Naive thymus-derived CD4-positive, alpha-beta T cell (primary cell): Measurements from ENCODE around the gene BCL7A. TPM values are rescaled to one million over a fixed set of nuclear protein-coding genes. Genes with fewer than 3 reads are reported as not detected.
A peak's percentile ranks its signal among the peaks of the same experiment; 100 is the strongest.
"Not testable (repeated sequence)": the region's sequence is repeated elsewhere in the genome, so short reads cannot be mapped to it uniquely, and the experiment has no call there.

Experiments
- ATAC-seq: fragments of 150-1000 bp; cut with Tn5 transposase; 2 replicates; pipeline ENCODE4 v1.10.0; 2021; ENCODE audit warnings: mild to moderate bottlenecking, moderate library complexity
- CTCF ChIA-PET: fragments of 350-600 bp; sonication (Branson Sonifier 250); formaldehyde crosslinking; loops from one replicate; lab custom pipeline; 2021; ENCODE audit warnings: antibody characterized with exemption; lab: Charles Lee
- POLR2A ChIA-PET: fragments of 350-600 bp; sonication (Branson Sonifier 250); formaldehyde crosslinking; loops from one replicate; lab custom pipeline; 2021; ENCODE audit warnings: antibody characterized with exemption, inconsistent platforms; lab: Charles Lee
- DNase-seq, 9 donors: peaks; one replicate each; pipeline versions ENCODE4 v3.0.0 to v3.0.0-alpha.2; 2020 to 2022; ENCODE audit warnings: mixed read lengths in 1 of 9
- H3K27ac ChIP-seq: one replicate; pipeline ENCODE4 v1.7.0; 2013; ENCODE audit warnings: mild to moderate bottlenecking, low read depth, low read length, moderate library complexity
- H3K27me3 ChIP-seq, 2 donors: one replicate each; pipeline ENCODE4 v1.7.0; 2013; ENCODE audit warnings: low read length in 2 of 2, mild to moderate bottlenecking in 2 of 2, moderate library complexity in 2 of 2; ENCODE audit not compliant: control insufficient read depth in 2 of 2, insufficient read depth in 2 of 2
- H3K36me3 ChIP-seq, 3 experiments: 1 replicate in 2 of 3; 2 replicates in 1 of 3; pipeline ENCODE4 v1.7.0; 2013; ENCODE audit warnings: low read length in 3 of 3, mild to moderate bottlenecking in 3 of 3, moderate library complexity in 1 of 3; ENCODE audit not compliant: insufficient read depth in 3 of 3, control insufficient read depth in 2 of 3
- H3K4me1 ChIP-seq, 2 donors: one replicate each; pipeline ENCODE4 v1.7.0; 2013; ENCODE audit warnings: low read length in 2 of 2, mild to moderate bottlenecking in 2 of 2, moderate library complexity in 1 of 2; ENCODE audit not compliant: control insufficient read depth in 2 of 2, insufficient read depth in 2 of 2
- H3K4me3 ChIP-seq: 2 replicates; pipeline ENCODE4 v1.7.0; 2013; ENCODE audit warnings: mild to moderate bottlenecking, low read length
- H3K9me3 ChIP-seq, 3 experiments: 1 replicate in 2 of 3; 2 replicates in 1 of 3; pipeline ENCODE4 v1.7.0; 2013; ENCODE audit warnings: low read length in 3 of 3; ENCODE audit not compliant: control insufficient read depth in 2 of 3
- H3K27ac Mint-ChIP-seq, 9 donors: one replicate each; pipeline ENCODE4 v1.8.0; 2020 to 2022; ENCODE audit warnings: mixed read lengths in 9 of 9, mild to moderate bottlenecking in 8 of 9, moderate library complexity in 5 of 9, inconsistent platforms in 2 of 9
- H3K27me3 Mint-ChIP-seq, 5 donors: one replicate each; pipeline ENCODE4 v1.8.0; 2021 to 2022; ENCODE audit warnings: mixed read lengths in 5 of 5, mild to moderate bottlenecking in 1 of 5
- H3K36me3 Mint-ChIP-seq, 5 donors: one replicate each; pipeline ENCODE4 v1.8.0; 2020 to 2022; ENCODE audit warnings: mixed read lengths in 5 of 5, mild to moderate bottlenecking in 3 of 5, inconsistent platforms in 1 of 5
- H3K4me1 Mint-ChIP-seq, 7 donors: one replicate each; pipeline ENCODE4 v1.8.0; 2020 to 2022; ENCODE audit warnings: mixed read lengths in 7 of 7, mild to moderate bottlenecking in 3 of 7, inconsistent platforms in 1 of 7
- H3K4me3 Mint-ChIP-seq, 10 donors: one replicate each; pipeline ENCODE4 v1.8.0; 2020 to 2022; ENCODE audit warnings: mild to moderate bottlenecking in 10 of 10, mixed read lengths in 10 of 10, moderate library complexity in 6 of 10, inconsistent platforms in 2 of 10
- H3K9me3 Mint-ChIP-seq, 11 donors: one replicate each; pipeline ENCODE4 v1.8.0; 2020 to 2022; ENCODE audit warnings: mixed read lengths in 11 of 11, mild to moderate bottlenecking in 4 of 11, inconsistent platforms in 1 of 11, moderate library complexity in 1 of 11
- intact Hi-C, 2 donors: fragments of 100-400 bp; cut with micrococcal nuclease; formaldehyde crosslinking; loops; one replicate each; pipeline ENCODE4 v1.15.1; 2023
- polyA plus RNA-seq, 2 donors: library from polyadenylated mRNA; unstranded; fragments of 300-500 nt; fragmentation: Illumina TruSeq; gene quantifications; one replicate each; pipeline ENCODE4 v1.2.3, GENCODE V29; 2021
- total RNA-seq, 6 experiments: library from RNA in 5 of 6; stranded (reverse) in 5 of 6; gene quantifications; 1 replicate in 5 of 6; 2 replicates in 1 of 6; pipeline ENCODE4 v1.2.3 and lab custom pipeline; 2021 to 2026

The BCL7A gene
- total and polyA plus RNA-seq, 7 experiments from 2014 or later: 4.0 to 11.9 (median 5.4) TPM

GRCh38 chr12:122099280-122099749 is 77.6 kb downstream of the BCL7A start:
- ChIA-PET POLR2A (interaction anchor here (0.6 to 9.7 kb wide), 5 partner anchors 8 to 36 kb away, joined by 3 to 150 read pairs (median 6); partner anchors contain the start of gene MLXIP), CTCF (interaction anchor here (2.6 to 5.5 kb wide), 2 partner anchors 11 to 18 kb away, joined by 11 to 30 read pairs; no protein-coding TSS in a partner anchor)
- DNase-seq (no peak), ATAC-seq (peak; percentile 39)
- intact Hi-C loops: loop anchor here (1.0 kb wide), 3 partner anchors 8 to 21 kb away; partner anchors contain the start of gene MLXIP (in 1 of the 2)
- Mint-ChIP-seq H3K36me3 (peaks cover 0 to 8% (median 0%) of the 10 kb centered on the region in 5 donors), H3K4me1 (peaks cover 52 to 81% (median 72%) of the 10 kb centered on the region in 7 donors), H3K27me3 (no peaks in the 10 kb centered on the region), H3K27ac (peak overlapping the region in 7 of 9 donors; percentile 81 to 98 (median 94)), H3K9me3 (no peaks in the 10 kb centered on the region), H3K4me3 (peak overlapping the region; percentile 70 to 91 (median 77))
- Histone ChIP-seq H3K27ac (peak overlapping the region; percentile 62), H3K27me3 (no peaks in the 10 kb centered on the region), H3K9me3 (no peaks in the 10 kb centered on the region), H3K4me1 (peaks cover 25 to 66% of the 10 kb centered on the region in 2 donors), H3K4me3 (peak overlapping the region; percentile 41), H3K36me3 (no peaks in the 10 kb centered on the region)

GRCh38 chr12:122099856-122100255 is 78.2 kb downstream of the BCL7A start:
- peaks cover 0 to 10% (median 0%) of the 10 kb centered on the region in 5 donors for H3K36me3 Mint-ChIP-seq
- intact Hi-C loops: loop anchor here (1.0 to 5.0 kb wide), 4 partner anchors 9 to 33 kb away; partner anchors contain the start of gene MLXIP (in 1 of the 2)
- H3K4me3 ChIP-seq: peak overlapping the region; percentile 41

GRCh38 chr12:122100568-122100967 is 78.9 kb downstream of the BCL7A start:
- Mint-ChIP-seq H3K36me3 (peaks cover 0 to 11% (median 0%) of the 10 kb centered on the region in 5 donors), H3K4me1 (peaks cover 62 to 94% (median 83%) of the 10 kb centered on the region in 7 donors), H3K9me3 (no peaks in the 10 kb centered on the region), H3K27ac (peak overlapping the region in 6 of 9 donors; percentile 81 to 98 (median 94)), H3K4me3 (peak overlapping the region; percentile 10 to 82 (median 76)), H3K27me3 (no peaks in the 10 kb centered on the region)
- no peak for DNase-seq
- no peak overlapping the region for H3K4me3 ChIP-seq
- ATAC-seq: no peak
- H3K27ac ChIP-seq: peak overlapping the region; percentile 62
- H3K27me3 ChIP-seq: no peaks in the 10 kb centered on the region
- POLR2A ChIA-PET: interaction anchor here (0.5 to 9.7 kb wide), 5 partner anchors 9 to 43 kb away, joined by 3 to 150 read pairs (median 8); partner anchors contain the start of gene MLXIP
- no peaks in the 10 kb centered on the region for H3K36me3 ChIP-seq
- peaks cover 25 to 63% of the 10 kb centered on the region in 2 donors for H3K4me1 ChIP-seq
- CTCF ChIA-PET: interaction anchor here (0.7 to 5.5 kb wide), 4 partner anchors 10 to 973 kb away, joined by 3 to 30 read pairs (median 3); no protein-coding TSS in a partner anchor
- intact Hi-C loops: loop anchor here in 1 of 2 donors (5.0 kb wide), 1 partner anchor 33 kb away; no protein-coding TSS in a partner anchor
- no peaks in the 10 kb centered on the region for H3K9me3 ChIP-seq

More at GRCh38 chr12:122099856-122100255, 78.2 kb downstream of the BCL7A start:
- no peaks in the 10 kb centered on the region for H3K9me3 ChIP-seq
- peaks cover 25 to 64% of the 10 kb centered on the region in 2 donors for H3K4me1 ChIP-seq
- H3K27me3 Mint-ChIP-seq: no peaks in the 10 kb centered on the region
- CTCF ChIA-PET: interaction anchor here (0.6 to 5.5 kb wide), 4 partner anchors 9 to 237 kb away, joined by 3 to 30 read pairs (median 7); no protein-coding TSS in a partner anchor
- H3K27me3 ChIP-seq: no peaks in the 10 kb centered on the region
- H3K9me3 Mint-ChIP-seq: no peaks in the 10 kb centered on the region
- no peaks in the 10 kb centered on the region for H3K36me3 ChIP-seq
- H3K4me1 Mint-ChIP-seq: peaks cover 57 to 87% (median 76%) of the 10 kb centered on the region in 7 donors
- peak overlapping the region; percentile 62 for H3K27ac ChIP-seq
- ATAC-seq (peak; percentile 69), DNase-seq (peak in 7 of 9 donors; percentile 23 to 59 (median 53))
- H3K4me3 Mint-ChIP-seq: peak overlapping the region; percentile 70 to 91 (median 77)
- H3K27ac Mint-ChIP-seq: peak overlapping the region in 7 of 9 donors; percentile 81 to 98 (median 94)
- POLR2A ChIA-PET: interaction anchor here (0.5 to 9.7 kb wide), 6 partner anchors 10 to 158 kb away, joined by 3 to 150 read pairs (median 7); partner anchors contain the start of gene MLXIP

DNA sequence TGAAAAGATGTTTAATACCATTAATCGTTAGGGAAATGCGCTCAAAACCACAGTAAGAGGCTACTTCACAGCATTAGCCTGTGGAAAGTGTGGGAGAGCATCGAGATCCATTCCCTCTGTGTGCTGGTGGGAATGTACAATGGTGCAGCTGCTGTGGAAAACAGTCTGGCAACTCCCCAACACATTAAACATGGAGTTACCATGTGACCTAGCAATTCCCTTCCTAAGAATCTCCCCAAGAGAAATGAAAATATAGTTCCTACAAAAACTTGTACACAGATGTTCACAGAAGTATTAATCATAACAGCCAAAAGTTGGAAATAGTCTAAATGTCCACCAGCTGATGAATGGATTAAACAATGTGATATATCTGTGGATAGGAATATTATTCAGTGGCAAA is 80.6 kb downstream of the BCL7A start:
- intact Hi-C loops: loop anchor here in 1 of 2 donors (5.0 kb wide), 1 partner anchor 35 kb away; no protein-coding TSS in a partner anchor
- DNase-seq (no peak), ATAC-seq (no peak)
- POLR2A ChIA-PET: interaction anchor here (1.0 to 9.7 kb wide), 3 partner anchors 14 to 303 kb away, joined by 4 to 150 read pairs (median 95); partner anchors contain the start of gene MLXIP
- CTCF ChIA-PET: interaction anchor here (0.6 to 5.5 kb wide), 2 partner anchors 21 to 47 kb away, joined by 3 to 30 read pairs; no protein-coding TSS in a partner anchor
- no peaks in the 10 kb centered on the region for H3K9me3 ChIP-seq
- peaks cover 66 to 97% (median 85%) of the 10 kb centered on the region in 7 donors for H3K4me1 Mint-ChIP-seq
- no peaks in the 10 kb centered on the region for H3K27me3 Mint-ChIP-seq
- H3K27ac ChIP-seq: peak overlapping the region; percentile 44
- H3K9me3 Mint-ChIP-seq: no peaks in the 10 kb centered on the region
- peak overlapping the region in 6 of 9 donors; percentile 55 to 96 (median 88) for H3K27ac Mint-ChIP-seq
- H3K27me3 ChIP-seq: no peaks in the 10 kb centered on the region
- H3K4me3 Mint-ChIP-seq: peak overlapping the region in 8 of 10 donors; percentile 3 to 76 (median 53)
- H3K36me3 ChIP-seq: no peaks in the 10 kb centered on the region
- peaks cover 0 to 15% (median 0%) of the 10 kb centered on the region in 5 donors for H3K36me3 Mint-ChIP-seq
- no peak overlapping the region for H3K4me3 ChIP-seq
- peaks cover 25 to 70% of the 10 kb centered on the region in 2 donors for H3K4me1 ChIP-seq

- H3K4me1 Mint-ChIP-seq: peaks cover 65 to 95% (median 84%) of the 10 kb centered on the region in 7 donors
- ATAC-seq (peak; percentile 41), DNase-seq (peak in 1 of 9 donors; percentile 21)
- peak overlapping the region; percentile 24 to 93 (median 85) for H3K27ac Mint-ChIP-seq
- peak overlapping the region; percentile 30 for H3K27ac ChIP-seq
- H3K9me3 ChIP-seq: no peaks in the 10 kb centered on the region
- H3K27me3 Mint-ChIP-seq: no peaks in the 10 kb centered on the region
- CTCF ChIA-PET: interaction anchor here (1.2 to 2.1 kb wide), 2 partner anchors 8 to 26 kb away, joined by 3 to 5 read pairs; partner anchors contain the start of gene MLXIP
- H3K36me3 Mint-ChIP-seq: peaks cover 0 to 18% (median 0%) of the 10 kb centered on the region in 5 donors
- POLR2A ChIA-PET: interaction anchor here (0.6 to 5.4 kb wide), 4 partner anchors 9 to 265 kb away, joined by 3 to 55 read pairs (median 6); partner anchors contain the start of gene MLXIP
- no peaks in the 10 kb centered on the region for H3K36me3 ChIP-seq
- H3K27me3 ChIP-seq: no peaks in the 10 kb centered on the region
- no peak overlapping the region for H3K4me3 ChIP-seq
- intact Hi-C loops: loop anchor here in 1 of 2 donors (1.0 to 5.0 kb wide), 3 partner anchors 18 to 38 kb away; partner anchors contain the start of gene MLXIP
- H3K4me3 Mint-ChIP-seq: peak overlapping the region; percentile 68 to 94 (median 84)
- peaks cover 26 to 60% of the 10 kb centered on the region in 2 donors for H3K4me1 ChIP-seq
- no peaks in the 10 kb centered on the region for H3K9me3 Mint-ChIP-seq
Observed at GRCh38 chr12:122104844-122105243, 83.2 kb downstream of the BCL7A start.

DNA sequence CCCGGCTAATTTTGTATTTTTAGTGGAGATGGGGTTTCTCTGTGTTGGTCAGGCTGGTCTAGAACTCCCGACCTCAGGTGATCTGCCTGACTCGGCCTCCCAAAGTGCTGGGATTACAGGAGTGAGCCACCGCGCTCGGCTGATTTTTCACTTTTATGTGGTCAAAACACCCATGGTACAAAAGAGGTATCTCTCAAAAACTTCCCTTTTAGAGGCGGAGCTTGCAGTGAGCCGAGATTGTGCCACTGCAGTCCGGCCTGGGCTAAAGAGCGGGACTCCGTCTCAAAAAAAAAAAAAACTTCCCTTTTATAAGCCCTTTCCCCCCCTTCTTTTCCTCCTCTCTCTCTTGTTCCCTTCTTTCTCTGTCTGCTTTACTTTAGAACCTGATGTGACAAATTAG is 83.8 kb downstream of the BCL7A start:
- Mint-ChIP-seq H3K4me1 (peaks cover 62 to 92% (median 80%) of the 10 kb centered on the region in 7 donors), H3K27ac (peak overlapping the region; percentile 16 to 93 (median 85)), H3K36me3 (peaks cover 0 to 18% (median 0%) of the 10 kb centered on the region in 5 donors), H3K4me3 (peak overlapping the region; percentile 31 to 94 (median 84))
- intact Hi-C loops: loop anchor here in 1 of 2 donors (1.0 to 2.0 kb wide), 2 partner anchors 17 to 27 kb away; partner anchors contain the start of gene MLXIP
- not testable (repeated sequence) for DNase-seq, H3K27me3 ChIP-seq, H3K36me3 ChIP-seq, H3K9me3 Mint-ChIP-seq, H3K27me3 Mint-ChIP-seq, H3K9me3 ChIP-seq
- ChIA-PET CTCF (interaction anchor here (1.2 to 2.1 kb wide), 2 partner anchors 8 to 27 kb away, joined by 3 to 5 read pairs; partner anchors contain the start of gene MLXIP), POLR2A (interaction anchor here (0.6 to 5.4 kb wide), 5 partner anchors 9 to 185 kb away, joined by 3 to 55 read pairs (median 6); partner anchors contain the start of gene MLXIP)
- Histone ChIP-seq H3K4me3 (peak overlapping the region; percentile 19), H3K27ac (peak overlapping the region; percentile 30), H3K4me1 (peaks cover 20 to 54% of the 10 kb centered on the region in 2 donors)
- peak; percentile 56 for ATAC-seq
